HCT116 (cell line): ENCODE measurements around the gene HYOU1. TPM values are rescaled to one million over a fixed set of nuclear protein-coding genes. Genes with fewer than 3 reads are reported as not detected.
"Not testable (repeated sequence)": the region's sequence is repeated elsewhere in the genome, so short reads cannot be mapped to it uniquely, and the experiment has no call there.

Source experiments
- ATAC-seq: fragments of 200-7000 bp; cut with Tn5 transposase; 2 replicates; pipeline ENCODE4 v1.9.1; 2020; ENCODE audit warnings: mild to moderate bottlenecking, moderate library complexity
- BruUV-seq: library from RNA; stranded (reverse); fragments of 400-500 nt; replicated peaks from 2 replicates; lab custom pipeline; 2021; lab: Mats Ljungman, UMichigan
- CTCF ChIA-PET: fragments of 300-600 bp; sonication (Branson Sonifier 250); formaldehyde crosslinking; loops from one replicate; lab custom pipeline; 2021; ENCODE audit warnings: antibody characterized with exemption; lab: Charles Lee
- POLR2A ChIA-PET: fragments of 300-600, 350-600 bp; sonication (Branson Sonifier 250); formaldehyde crosslinking; loops from one replicate; lab custom pipeline; 2021; ENCODE audit warnings: antibody characterized with exemption; lab: Charles Lee
- RAD21 ChIA-PET, 2 experiments: fragments of 300-600 bp; sonication (Branson Sonifier 250); formaldehyde crosslinking; loops; one replicate each; lab custom pipeline; 2023; ENCODE audit warnings: low total read pairs in 2 of 2; ENCODE audit not compliant: uncharacterized antibody in 2 of 2, unreplicated experiment in 2 of 2, low non-redundant PET in 1 of 2; lab: Charles Lee
- DNase-seq: peaks from one replicate; pipeline ENCODE4 v3.0.0-alpha.2; 2010; ENCODE audit warnings: low read depth, low spot score
- H2AFZ ChIP-seq: fragments of 200-600 bp; shearing (Covaris generic), sonication (generic); 2 replicates; pipeline ENCODE4 v1.6.1; 2017; ENCODE audit warnings: low read depth, mixed run types, mixed read lengths, antibody characterized with exemption, low read length; ENCODE audit not compliant: poor library complexity, severe bottlenecking
- H3K27ac ChIP-seq: 2 replicates; pipeline ENCODE4 v1.5.1; 2012; ENCODE audit warnings: low read depth, low read length
- H3K27me3 ChIP-seq: fragments of 200-600 bp; sonication (generic); 2 replicates; pipeline ENCODE4 v1.6.1; 2016; ENCODE audit warnings: mixed run types, low read length, mixed read lengths; ENCODE audit not compliant: insufficient read depth
- H3K36me3 ChIP-seq, 2 experiments: fragments of 200-500 bp in 1 of 2; fragments of 200-600 bp in 1 of 2; sonication (Bioruptor generic) in 1 of 2; sonication (generic) in 1 of 2; 2 replicates each; pipeline versions ENCODE4 v1.5.1 to v1.6.1; 2014 to 2016; ENCODE audit warnings: low read length in 2 of 2, inconsistent platforms in 1 of 2, mixed read lengths in 1 of 2, mixed run types in 1 of 2; ENCODE audit not compliant: insufficient read depth in 2 of 2, control insufficient read depth in 1 of 2
- H3K4me1 ChIP-seq, 2 experiments: fragments of 200-600 bp in 1 of 2; sonication (generic) in 1 of 2; 2 replicates each; pipeline versions ENCODE4 v1.5.1 to v1.6.1; 2012 to 2017; ENCODE audit warnings: low read length in 2 of 2, inconsistent platforms in 1 of 2, mild to moderate bottlenecking in 1 of 2, mixed read lengths in 1 of 2, mixed run types in 1 of 2, moderate library complexity in 1 of 2; ENCODE audit not compliant: insufficient read depth in 2 of 2, control insufficient read depth in 1 of 2
- H3K4me2 ChIP-seq: fragments of 200-600 bp; sonication (generic); 2 replicates; pipeline ENCODE4 v1.6.1; 2017; ENCODE audit warnings: mixed run types, low read length, mixed read lengths
- H3K4me3 ChIP-seq, 2 experiments: fragments of 200-600 bp in 1 of 2; sonication (generic) in 1 of 2; replicated peaks in 1 of 2; 2 replicates each; pipeline ENCODE4 v1.5.1; 2011 to 2016; ENCODE audit warnings: low read length in 2 of 2, control low read depth in 1 of 2, low read depth in 1 of 2, mild to moderate bottlenecking in 1 of 2, mixed read lengths in 1 of 2, mixed run types in 1 of 2
- H3K79me2 ChIP-seq: fragments of 200-600 bp; sonication (generic); 2 replicates; pipeline ENCODE4 v1.6.1; 2017; ENCODE audit warnings: mild to moderate bottlenecking, mixed run types, low read length, moderate library complexity, mixed read lengths; ENCODE audit not compliant: insufficient read depth
- H3K9ac ChIP-seq: fragments of 200-600 bp; sonication (generic); 2 replicates; pipeline ENCODE4 v1.6.1; 2016; ENCODE audit warnings: low read length, mixed read lengths
- H3K9me2 ChIP-seq: fragments of 200-600 bp; sonication (generic), shearing (Covaris generic); 2 replicates; pipeline ENCODE4 v1.6.1; 2017; ENCODE audit warnings: mixed run types, mild to moderate bottlenecking, moderate library complexity; ENCODE audit not compliant: insufficient read depth
- H3K9me3 ChIP-seq, 2 experiments: fragments of 200-500 bp in 1 of 2; fragments of 200-600 bp in 1 of 2; sonication (Bioruptor generic) in 1 of 2; sonication (generic) in 1 of 2; 2 replicates each; pipeline ENCODE4 v1.6.1; 2014 to 2017; ENCODE audit warnings: low read length in 2 of 2, mixed read lengths in 2 of 2, inconsistent platforms in 1 of 2, low read depth in 1 of 2, mild to moderate bottlenecking in 1 of 2, mixed run types in 1 of 2, moderate library complexity in 1 of 2; ENCODE audit not compliant: control insufficient read depth in 1 of 2, insufficient read depth in 1 of 2
- H4K20me1 ChIP-seq: fragments of 200-600 bp; sonication (generic), shearing (Covaris generic); 2 replicates; pipeline ENCODE4 v1.6.1; 2017; ENCODE audit warnings: mixed run types, mild to moderate bottlenecking, moderate library complexity; ENCODE audit not compliant: insufficient read depth
- ATF3 ChIP-seq: IDR thresholded peaks from 2 replicates; pipeline ENCODE4 v1.6.1; 2012
- CEBPB ChIP-seq: IDR thresholded peaks from 2 replicates; pipeline ENCODE4 v1.6.1; 2012; ENCODE audit warnings: low read depth
- ELF1 ChIP-seq: IDR thresholded peaks from 2 replicates; pipeline ENCODE4 v1.6.1; 2012; ENCODE audit warnings: low read depth, borderline replicate concordance
- RAD21 ChIP-seq: IDR thresholded peaks from 2 replicates; pipeline ENCODE4 v1.6.1; 2012; ENCODE audit warnings: low read depth, mild to moderate bottlenecking
- SIN3A ChIP-seq: IDR thresholded peaks from 2 replicates; pipeline ENCODE4 v1.6.1; 2012; ENCODE audit warnings: low read depth
- SRF ChIP-seq: IDR thresholded peaks from 2 replicates; pipeline ENCODE4 v1.6.1; 2012; ENCODE audit warnings: low read depth
- ZNF274 ChIP-seq: fragments of 200-500 bp; sonication (Bioruptor generic); IDR thresholded peaks from 2 replicates; pipeline ENCODE4 v1.6.1; 2014; ENCODE audit warnings: mild to moderate bottlenecking, low read depth, low read length, inconsistent platforms
- intact Hi-C: fragments of 100-400 bp; cut with micrococcal nuclease; formaldehyde crosslinking; loops from 2 replicates; pipeline ENCODE4 v1.10.0; 2022
- total RNA-seq: library from RNA; stranded (reverse); gene quantifications from one replicate; pipeline ENCODE4 v1.2.1, GENCODE V29; 2021; ENCODE audit not compliant: unreplicated experiment
- TF ChIP-seq, protein P1 (sequence below): IDR thresholded peaks from 2 replicates; pipeline ENCODE4 v1.6.1; 2011; ENCODE audit warnings: mild to moderate bottlenecking, low read length, moderate library complexity; ENCODE audit not compliant: insufficient replicate concordance; ENCODE audit errors: extremely low read depth

HYOU1 gene
- total RNA-seq, 1 experiment from 2014 or later, result 181 TPM

DNA sequence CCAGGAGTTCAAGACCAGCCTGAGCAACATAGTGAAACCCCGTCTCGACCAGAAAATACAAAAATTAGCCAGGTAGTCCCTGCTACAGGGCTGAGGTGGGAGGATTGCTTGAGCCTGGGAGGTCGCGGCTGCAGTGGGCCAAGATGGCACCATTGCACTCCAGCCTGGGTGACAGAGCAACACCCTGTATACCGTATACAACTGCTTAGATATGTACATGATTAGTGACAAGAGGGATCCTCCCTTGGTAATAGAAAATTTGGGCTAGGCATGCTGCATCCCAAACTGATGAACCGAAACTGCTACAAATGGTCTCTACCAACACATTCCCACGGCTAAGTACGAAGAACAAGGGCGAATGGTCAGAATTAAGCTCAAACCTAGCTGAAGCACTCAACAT is 14.1 kb downstream of the HYOU1 start (continued):
- TF ChIP-seq SIN3A, result no peak
- TF ChIP-seq CEBPB, result no peak
- TF ChIP-seq SRF, result no peak
- no peak for TF ChIP-seq ELF1

DNA sequence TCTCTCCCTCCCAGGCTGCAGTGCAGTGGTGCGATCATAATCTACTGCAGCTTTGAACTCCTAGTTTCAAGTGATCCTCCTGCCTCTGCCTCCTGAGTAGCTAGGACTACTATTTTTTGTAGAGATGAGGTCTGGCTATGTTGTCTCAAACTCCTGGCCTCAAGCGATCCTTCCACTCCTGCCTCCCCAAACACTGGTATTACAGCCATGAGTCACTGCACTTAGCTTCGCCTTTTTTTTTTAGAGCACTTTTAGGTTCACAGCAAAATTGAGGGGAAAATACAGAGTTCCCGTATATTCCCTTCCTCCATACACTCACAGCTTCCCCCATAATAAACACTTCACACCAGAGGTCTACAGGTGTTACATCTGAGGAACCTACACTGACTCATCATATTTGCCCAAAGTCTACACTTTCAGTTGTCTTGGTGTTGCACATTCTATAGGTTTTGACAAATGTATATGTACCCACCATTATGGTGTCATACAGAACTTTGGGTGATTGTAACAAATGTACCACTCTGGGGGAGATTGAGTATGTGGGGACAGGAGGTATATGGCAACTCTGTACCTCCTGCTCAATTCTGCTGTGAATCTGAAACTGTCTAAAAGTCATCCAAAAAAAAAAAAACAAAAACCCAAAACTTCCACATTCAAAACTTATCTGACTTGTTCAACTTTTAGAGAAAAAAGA is 15.0 kb downstream of the HYOU1 start:
- no peaks in the 10 kb centered on the region for H3K79me2 ChIP-seq
- CTCF ChIA-PET, result interaction anchor here (1.2 kb wide), 1 partner anchor 10 kb away, joined by 3 read pairs; no protein-coding TSS in a partner anchor
- no peak for ATAC-seq
- no peaks in the 10 kb centered on the region for H3K9me2 ChIP-seq
- DNase-seq, result no peak
- RAD21 ChIA-PET, result no interaction called here
- POLR2A ChIA-PET, result interaction anchor here (0.7 kb wide), 1 partner anchor 9 kb away, joined by 3 read pairs; no protein-coding TSS in a partner anchor
- H3K4me2 ChIP-seq, result no peak overlapping the region
- H3K9ac ChIP-seq, result no peak overlapping the region
- H3K27ac ChIP-seq, result no peak overlapping the region
- no peak overlapping the region for H2AFZ ChIP-seq
- H3K36me3 ChIP-seq, result peaks cover 6 to 14% of the 10 kb centered on the region in 2 experiments
- H4K20me1 ChIP-seq, result no peaks in the 10 kb centered on the region
- no TSS peak for BruUV-seq
- no peaks in the 10 kb centered on the region for H3K27me3 ChIP-seq
- intact Hi-C loops, result no loop called here
- TF ChIP-seq RAD21, result no peak
- no peak for TF ChIP-seq ATF3
- no peak for TF ChIP-seq ZNF274
- no peak for TF ChIP-seq SRF
- TF ChIP-seq, protein P1, sequence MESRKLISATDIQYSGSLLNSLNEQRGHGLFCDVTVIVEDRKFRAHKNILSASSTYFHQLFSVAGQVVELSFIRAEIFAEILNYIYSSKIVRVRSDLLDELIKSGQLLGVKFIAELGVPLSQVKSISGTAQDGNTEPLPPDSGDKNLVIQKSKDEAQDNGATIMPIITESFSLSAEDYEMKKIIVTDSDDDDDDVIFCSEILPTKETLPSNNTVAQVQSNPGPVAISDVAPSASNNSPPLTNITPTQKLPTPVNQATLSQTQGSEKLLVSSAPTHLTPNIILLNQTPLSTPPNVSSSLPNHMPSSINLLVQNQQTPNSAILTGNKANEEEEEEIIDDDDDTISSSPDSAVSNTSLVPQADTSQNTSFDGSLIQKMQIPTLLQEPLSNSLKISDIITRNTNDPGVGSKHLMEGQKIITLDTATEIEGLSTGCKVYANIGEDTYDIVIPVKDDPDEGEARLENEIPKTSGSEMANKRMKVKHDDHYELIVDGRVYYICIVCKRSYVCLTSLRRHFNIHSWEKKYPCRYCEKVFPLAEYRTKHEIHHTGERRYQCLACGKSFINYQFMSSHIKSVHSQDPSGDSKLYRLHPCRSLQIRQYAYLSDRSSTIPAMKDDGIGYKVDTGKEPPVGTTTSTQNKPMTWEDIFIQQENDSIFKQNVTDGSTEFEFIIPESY, result no peak
- TF ChIP-seq, all 23 proteins: peak for 0
- H3K4me3 ChIP-seq, result no peak overlapping the region
- H3K9me3 ChIP-seq, result no peaks in the 10 kb centered on the region
- H3K4me1 ChIP-seq, result no peaks in the 10 kb centered on the region

DNA sequence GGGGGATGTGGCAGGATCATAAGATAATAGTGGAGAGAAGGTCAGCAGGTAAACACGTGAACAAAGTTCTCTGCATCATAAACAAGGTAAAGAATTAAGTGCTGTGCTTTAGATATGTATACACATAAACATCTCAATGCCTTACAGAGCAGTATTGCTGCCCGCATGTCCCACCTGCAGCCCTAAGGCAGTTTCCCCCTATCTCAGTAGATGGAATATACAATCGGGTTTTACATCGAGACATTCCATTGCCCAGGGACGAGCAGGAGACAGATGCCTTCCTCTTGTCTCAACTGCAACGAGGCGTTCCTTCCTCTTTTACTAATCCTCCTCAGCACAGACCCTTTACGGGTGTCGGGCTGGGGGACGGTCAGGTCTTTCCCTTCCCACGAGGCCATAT is 17.5 kb downstream of the HYOU1 start:
- H3K27ac ChIP-seq, DNase-seq, BruUV-seq, H3K4me3 ChIP-seq, CTCF ChIA-PET, H3K9ac ChIP-seq, H3K36me3 ChIP-seq, H4K20me1 ChIP-seq, H3K27me3 ChIP-seq, intact Hi-C loops, H2AFZ ChIP-seq, ATAC-seq, H3K4me1 ChIP-seq, H3K9me3 ChIP-seq, H3K4me2 ChIP-seq, H3K9me2 ChIP-seq, H3K79me2 ChIP-seq, RAD21 ChIA-PET: not testable (repeated sequence)
- POLR2A ChIA-PET, result interaction anchor here (1.1 kb wide), 1 partner anchor 16 kb away, joined by 3 read pairs; no protein-coding TSS in a partner anchor
